Colon (tissue), 2 donors: ENCODE measurements around the gene TGFB3.
"Not testable (repeated sequence)": the region's sequence is repeated elsewhere in the genome, so short reads cannot be mapped to it uniquely, and the experiment has no call there.

Source experiments
- FAIRE-seq: peaks from 2 replicates; lab custom pipeline; 2012; peaks lifted over from hg19 to GRCh38; lab: Jason Lieb, UNC
- donor health status: control.
- donor health status: control.

The TGFB3 gene

DNA sequence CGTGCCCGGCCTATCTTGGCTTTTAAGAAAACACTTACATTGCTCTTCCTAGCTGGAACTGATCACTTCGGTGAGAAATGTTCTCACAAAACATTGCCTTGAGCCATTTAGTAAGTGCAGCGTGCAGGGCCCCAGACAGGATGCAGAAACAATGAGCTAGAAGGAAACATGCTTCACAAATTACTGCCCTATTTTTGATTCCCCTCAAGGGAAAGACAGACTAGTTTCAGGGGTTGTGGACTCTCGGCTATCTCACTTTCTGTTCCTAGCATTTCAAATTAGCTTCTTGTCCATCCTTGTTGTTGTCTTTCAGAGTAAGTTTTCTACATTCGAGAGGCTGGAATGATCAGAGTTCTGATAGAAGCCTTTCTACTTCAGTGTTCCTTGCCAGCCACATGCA, 21.6 kb downstream of the TGFB3 start:
- no peak for FAIRE-seq

DNA sequence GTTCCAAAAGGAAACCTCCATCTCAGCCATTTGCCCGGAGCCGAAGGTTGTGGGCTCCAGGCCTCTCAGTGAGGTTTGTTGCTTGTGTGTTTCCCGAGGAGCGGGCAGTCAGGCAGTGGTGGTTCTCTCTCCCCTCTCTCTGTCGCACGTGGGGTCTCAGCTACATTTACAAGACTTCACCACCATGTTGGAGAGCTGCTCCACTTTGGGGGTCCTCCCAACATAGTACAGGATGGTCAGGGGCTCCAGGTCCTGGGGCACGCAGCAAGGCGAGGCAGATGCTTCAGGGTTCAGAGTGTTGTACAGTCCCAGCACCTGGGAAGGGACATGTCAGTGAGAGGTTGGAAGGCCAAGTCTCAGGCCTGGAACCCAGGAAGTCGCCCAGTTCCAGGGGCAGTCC, 22.8 kb downstream of the TGFB3 start:
- FAIRE-seq = no peak

DNA sequence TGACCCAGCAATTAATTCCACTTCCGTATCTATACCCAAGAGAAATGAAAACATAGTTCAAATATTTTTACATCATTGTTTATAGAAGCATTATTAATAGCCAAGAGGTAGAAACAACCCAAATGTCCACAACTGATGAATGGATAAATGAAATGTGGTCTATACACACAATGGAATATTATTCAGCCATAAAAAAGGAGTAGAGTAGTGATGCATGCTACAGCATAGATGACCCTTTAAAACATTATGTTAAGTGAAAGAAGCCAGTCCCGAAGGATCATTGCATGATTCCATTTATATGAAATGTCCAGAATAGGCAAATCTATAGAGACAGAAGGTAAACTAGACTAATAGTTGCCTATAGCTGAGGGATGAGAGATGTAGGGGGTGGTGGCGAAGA, 29.3 kb downstream of the TGFB3 start:
- no peak for FAIRE-seq

DNA sequence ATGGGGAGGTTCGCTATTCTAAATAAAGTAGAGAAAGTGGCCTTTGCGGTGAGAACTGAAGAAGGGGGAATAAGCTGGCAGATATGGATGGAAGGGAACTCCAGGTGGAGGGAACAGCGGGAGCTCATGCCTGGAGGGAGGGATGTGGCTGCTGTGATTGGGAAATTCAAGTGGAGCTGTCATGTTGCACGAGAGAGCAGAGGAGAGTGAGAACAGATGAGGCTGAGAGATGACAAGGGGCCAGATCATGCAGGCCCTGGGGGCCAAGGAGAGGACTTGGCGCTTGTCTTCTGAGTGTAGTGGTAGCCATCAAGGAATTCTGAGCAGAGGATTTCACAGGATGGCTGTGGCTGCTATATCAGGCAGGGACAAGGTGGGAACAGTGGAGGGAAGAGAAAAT, 35.0 kb downstream of the TGFB3 start:
- no peak for FAIRE-seq

DNA sequence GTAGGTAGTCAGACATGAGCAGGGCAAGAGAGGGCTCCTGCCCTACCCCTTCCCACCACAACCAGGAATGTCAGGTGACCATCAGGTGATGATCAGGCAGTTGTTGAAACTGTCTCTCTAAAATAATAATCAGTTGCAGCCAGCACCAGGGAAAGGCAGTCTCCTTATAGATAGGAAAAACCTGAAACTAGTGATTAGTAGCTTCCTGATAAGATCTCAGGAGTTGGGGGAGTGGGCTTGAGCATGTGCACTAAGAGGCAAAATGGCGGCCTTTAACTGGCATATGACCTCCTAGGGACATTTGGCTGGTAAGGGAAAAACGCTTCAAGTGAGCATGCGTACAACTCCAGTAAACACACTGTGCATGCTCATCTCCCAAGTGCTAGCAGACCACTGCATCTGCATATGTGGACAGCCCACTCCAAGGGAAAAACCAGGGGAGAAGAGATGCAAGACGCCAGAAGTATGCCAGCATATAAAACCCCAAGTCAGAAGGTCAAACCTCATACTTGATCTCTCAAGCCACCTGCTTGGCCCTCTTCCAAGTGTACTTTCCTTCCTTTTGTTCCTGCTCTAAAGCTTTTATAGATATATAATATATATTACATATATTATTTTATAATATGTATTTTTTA, 37.1 kb downstream of the TGFB3 start:
- FAIRE-seq = no peak

DNA sequence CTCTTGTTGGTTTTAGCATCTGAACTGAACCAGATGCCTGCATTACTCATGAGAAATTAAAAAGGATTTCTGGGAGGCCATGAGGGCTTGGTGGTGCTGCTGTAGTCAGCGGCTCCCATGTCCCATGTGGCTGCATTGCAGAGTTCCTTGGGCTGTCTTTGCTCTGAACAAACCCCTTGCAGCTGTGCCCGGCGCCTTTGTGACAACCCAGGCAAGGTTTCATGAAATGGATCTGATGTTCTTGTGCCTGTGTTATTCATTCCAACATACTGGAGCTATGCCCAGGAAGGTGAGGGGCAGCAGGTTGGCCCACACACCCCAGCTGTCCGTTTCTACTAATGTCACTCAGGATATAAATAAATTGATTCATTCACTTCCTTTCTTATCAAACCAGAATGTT, 40.8 kb downstream of the TGFB3 start:
- no peak for FAIRE-seq

DNA sequence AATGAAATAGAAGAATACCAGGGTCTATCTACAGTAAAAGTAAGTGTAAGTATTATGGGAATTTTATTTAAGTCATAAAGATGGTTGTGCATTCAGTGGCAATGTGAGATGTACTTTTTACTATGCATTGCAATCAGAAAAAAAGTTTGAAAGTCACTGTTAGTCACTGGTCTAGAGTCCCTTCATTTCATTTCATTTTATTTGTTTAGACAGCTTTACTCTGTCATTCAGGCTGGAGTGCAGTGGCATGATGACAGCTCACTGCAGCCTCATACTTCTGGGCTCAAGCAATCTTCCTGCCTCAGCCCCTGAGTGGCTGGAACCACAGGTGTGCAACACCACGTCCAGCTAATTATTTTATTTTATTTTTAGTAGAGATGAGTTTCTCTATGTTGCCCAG, 42.6 kb downstream of the TGFB3 start:
- FAIRE-seq = no peak

DNA sequence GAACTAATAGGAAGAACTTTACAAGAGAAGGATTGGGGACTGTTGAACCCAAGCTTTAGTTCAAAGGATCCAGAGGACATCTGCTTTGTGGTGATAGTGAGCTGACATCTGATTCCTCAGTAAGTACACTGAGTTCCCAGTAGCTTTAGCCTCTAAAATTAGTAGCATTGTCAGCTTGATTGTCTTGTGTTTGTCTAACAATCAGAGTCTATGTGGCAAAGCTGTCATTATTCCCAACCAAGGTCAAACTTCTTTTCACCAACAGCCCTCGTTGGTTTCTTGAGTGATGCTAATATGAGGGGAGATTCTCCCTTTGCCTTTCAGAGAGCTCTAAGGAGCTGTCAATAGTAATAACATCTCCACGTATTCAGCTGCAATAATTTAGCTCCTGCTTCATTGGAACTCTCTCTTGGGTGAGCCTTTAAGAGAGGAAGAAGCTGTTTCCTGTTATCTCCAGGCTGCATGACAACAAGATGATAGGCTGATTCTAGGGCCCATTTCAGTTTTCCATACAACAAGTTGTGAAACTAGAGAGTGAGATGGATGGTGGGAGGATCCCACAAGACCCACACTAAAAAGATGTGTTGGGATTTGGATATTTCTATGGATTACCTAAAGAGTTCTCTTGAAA, 46.7 kb downstream of the TGFB3 start:
- FAIRE-seq = no peak

DNA sequence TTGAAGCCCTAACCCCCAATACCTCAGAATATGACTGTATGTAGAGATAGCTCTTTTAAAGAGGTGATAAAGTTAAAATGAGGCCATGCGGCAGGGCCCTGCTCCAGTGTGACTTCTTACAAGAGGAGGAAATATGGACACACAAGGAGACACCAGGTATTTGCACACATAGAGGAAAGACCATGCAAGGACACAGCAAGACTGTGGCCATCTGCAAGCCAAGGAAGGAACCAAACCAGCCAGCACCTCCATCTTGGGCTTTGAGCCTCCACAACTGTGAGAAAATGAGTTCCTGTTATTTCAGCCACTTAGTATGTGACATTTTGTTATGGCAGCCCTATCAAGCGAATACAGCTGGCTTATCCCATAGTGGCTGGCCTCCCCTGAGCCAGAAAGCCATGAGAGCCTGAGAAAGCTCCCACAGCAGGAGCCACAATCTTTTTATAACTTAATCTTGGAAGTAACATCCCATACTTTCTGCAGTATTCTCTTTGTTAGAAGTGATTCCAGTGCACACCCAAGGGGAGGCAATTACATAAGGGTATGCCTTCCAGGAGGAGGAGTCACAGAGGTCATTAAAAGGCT, 48.0 kb downstream of the TGFB3 start:
- FAIRE-seq = no peak

DNA sequence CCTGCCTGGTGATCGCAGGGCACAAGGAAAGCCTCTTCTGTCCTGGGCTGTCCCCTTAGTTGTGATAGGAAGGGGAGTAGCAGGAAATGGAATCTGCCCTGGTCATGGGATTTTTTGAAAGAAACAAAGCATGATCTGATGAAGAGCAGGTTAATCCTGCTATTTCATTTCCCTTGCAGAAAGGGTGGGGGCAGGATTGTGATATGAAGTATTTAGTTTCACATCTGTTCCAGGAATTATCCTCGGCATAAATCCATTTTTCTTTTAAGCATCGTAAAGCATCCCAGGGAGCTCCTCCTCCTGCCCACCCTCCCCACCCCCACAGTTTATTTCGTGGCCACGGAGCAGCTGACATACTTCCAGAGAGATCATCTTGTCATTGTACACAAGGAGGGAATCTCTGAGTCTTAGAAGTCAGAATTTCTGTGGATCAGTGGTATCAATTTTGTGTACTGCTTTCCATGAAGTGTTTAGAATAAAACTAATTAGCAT, 53.1 kb downstream of the TGFB3 start:
- FAIRE-seq = no peak

DNA sequence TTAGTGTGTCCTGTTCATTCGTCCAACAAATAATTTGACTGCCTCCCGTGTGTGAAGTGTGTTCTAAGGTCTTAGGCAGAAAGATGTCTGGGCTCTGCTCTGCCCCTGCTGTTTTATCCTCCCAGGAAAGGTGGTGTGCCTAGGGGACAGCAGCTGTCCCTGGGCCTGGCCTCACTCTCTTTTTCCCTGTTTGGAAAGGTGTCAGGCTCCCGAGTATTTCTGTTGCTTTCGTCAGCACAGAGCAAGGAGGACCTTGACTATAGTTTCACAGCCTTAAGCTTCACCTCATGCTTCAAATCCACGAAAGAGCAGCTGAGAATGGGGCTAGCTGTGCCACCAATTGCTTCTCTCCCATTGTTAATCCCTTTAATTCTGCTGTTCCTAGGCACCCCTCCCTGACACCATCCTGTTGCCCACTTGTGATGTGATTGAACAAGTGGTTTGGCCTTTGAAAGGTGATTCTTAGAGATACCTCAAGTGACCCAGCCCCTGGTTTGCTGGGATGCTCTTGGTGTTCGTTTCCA, 54.2 kb downstream of the TGFB3 start:
- FAIRE-seq = no peak

DNA sequence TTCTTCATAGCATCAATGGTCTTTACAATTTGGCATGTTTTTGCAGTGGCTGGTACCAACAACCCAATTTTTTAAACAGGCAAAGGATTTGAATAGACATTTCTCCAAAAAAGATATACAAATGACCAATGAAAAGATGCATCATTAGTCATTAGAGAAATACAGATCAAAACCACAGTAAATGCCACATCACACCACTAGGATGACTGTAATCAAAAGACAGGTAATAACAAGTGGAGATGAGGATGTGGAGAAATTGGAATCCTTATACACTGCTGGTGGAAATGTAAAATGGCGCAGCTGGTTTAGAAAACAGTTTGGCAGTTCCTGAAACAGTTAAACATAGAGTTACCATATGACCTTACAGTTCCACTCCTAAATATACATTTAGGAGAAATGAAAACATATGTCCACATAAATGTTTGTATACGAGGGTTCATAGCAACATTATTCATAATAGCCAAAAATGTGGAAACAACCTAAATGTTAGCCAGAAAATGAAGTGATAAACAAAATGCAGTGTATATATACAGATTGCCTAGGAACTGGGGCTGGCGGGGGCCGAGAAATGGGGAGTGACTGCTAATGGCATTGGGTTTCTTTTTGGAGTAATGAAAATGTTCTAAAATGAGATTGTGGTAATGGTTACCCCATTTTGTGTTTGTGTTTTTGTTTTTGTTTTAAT, 55.2 kb downstream of the TGFB3 start:
- no peak for FAIRE-seq

DNA sequence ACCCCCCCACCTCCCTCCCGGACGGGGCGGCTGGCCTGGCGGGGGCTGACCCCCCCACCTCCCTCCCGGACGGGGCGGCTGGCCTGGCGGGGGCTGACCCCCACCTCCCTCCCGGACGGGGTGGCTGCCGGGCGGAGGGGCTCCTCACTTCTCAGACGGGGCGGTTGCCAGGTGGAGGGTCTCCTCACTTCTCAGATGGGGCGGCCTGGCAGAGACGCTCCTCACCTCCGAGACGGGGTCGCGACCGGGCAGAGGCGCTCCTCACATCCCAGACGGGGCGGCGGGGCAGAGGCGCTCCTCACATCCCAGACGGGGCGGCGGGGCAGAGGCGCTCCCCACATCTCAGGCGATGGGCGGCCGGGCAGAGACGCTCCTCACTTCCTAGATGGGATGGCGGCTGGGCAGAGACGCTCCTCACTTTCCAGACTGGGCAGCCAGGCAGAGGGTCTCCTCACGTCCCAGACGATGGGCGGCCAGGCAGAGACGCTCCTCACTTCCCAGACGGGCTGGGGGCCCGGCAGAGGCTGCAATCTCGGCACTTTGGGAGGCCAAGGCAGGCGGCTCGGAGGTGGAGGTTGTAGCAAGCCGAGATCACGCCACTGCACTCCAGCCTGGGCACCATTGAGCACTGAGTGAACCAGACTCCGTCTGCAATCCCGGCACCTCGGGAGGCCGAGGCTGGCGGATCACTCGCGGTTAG, 56.5 kb downstream of the TGFB3 start:
- FAIRE-seq = not testable (repeated sequence)

DNA sequence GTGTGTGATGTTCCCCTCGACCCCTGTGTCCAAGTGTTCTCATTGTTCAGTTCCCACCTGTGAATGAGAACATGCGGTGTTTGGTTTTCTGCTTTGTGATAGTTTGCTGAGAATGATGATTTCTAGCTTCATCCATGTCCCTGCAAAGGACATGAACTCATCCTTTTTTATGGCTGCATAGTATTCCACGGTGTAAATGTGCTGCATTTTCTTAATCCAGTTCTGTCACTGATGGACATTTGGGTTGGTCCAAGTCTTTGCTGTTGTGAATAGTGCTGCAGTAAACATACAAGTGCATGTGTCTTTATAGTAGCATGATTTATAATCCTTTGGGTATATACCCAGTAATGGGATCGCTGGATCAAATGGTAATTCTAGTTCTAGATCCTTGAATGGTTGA, 61.4 kb downstream of the TGFB3 start:
- not testable (repeated sequence) for FAIRE-seq

DNA sequence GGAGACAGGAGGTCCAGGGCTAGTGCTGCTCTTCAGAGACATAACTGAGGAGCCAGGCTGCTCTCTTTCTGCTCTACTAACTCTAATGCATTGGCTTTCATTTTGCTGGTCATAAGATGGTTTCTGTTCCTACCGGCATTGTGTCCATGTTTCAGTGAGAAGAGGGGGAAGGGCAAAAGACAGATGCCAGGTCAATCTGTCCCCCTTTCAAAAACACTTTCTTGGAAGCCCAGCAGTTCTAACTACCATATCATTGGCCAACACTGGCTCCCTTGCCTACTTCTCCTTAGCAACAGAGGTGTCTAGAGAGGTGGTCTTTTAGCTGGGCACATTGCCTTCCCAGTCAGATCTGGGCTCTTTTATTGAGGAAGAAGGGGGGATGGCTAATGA, 63.9 kb downstream of the TGFB3 start:
- FAIRE-seq = no peak

DNA sequence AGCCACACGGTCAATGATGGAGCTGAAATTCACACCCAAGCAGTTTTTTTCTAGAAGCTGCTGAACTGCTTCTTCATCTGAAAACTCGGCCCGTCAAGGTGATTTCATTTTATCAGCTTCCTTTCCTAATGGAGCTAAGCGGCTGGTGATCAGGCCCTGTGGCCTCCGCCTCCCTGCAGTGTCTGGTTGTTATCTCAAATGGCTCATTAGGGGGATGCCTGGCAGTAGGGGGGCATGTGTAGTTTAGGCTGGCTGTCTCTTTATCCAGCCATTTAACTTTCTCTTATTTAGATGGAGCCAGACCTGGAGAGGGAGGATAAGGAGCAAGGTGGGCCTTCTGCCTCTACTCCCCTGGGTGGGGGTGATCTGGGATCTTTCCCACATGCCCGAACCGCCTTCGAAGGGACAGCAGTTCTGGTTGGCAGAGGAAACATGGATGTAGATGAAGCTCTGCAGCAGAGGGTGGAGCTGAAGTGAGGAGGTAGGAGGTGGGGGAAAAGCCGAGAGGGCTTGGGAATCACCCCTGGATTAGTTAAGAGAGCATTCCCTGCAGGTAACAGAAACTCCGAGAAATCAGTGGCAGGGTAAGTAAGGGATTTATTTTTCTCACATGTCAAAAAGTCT, 64.4 kb downstream of the TGFB3 start:
- FAIRE-seq = no peak

DNA sequence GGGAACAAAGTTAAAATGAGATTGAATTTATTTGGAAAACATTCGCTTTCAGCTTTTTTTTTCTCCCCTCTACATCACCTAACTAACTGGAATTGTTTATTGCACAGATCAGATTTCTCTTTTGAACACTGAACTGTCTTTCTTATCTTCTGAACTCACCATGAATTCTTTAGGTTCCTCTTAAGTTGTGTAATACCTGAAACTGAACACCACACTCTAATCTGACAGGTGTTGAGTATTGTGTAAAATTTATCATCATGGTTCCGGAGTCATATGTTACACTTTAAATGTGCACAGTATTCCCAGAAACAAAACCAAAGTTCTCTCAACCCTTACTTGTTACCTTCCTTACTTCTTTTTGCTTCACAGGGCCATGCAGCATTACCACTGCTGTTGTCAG, 66.8 kb downstream of the TGFB3 start:
- no peak for FAIRE-seq

DNA sequence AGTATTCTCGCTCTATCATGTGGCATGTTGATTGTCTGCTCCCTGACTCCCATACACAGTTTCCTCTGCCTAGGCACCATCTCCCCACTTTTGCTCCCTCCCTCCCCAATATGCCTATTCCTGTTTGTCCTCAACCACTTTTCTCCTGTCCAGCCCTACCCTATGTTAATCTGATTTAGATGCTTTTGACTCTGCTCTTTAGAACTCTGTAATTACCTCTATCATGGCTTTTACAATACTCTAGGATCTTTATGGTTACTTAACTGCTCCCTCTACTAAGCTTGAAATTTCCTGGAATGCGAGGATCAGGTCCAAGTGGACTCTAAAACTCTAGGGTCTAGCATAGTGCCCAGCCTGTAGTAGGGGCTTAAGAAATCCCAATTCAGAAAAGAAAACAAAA, 68.6 kb downstream of the TGFB3 start:
- FAIRE-seq = no peak

DNA sequence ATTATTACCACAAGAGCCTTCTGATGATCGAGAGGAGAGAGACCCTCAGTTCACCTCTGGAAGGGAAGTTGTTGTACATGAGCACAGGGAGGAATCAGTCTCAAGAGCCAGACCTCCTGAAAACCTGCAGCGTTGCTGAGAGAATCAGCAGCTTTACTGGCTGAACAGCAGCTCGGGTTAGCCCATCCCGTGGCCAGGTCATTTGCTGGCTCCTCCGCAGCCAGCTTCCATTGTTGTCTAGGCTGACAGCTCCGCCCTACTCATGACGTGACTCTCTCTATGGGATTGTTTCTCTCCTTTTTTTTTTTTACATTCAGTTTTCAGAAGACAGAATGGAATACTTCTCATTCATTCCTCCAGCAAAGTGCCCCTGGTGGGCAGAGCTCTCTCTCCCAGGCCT, 69.9 kb downstream of the TGFB3 start:
- FAIRE-seq = no peak

DNA sequence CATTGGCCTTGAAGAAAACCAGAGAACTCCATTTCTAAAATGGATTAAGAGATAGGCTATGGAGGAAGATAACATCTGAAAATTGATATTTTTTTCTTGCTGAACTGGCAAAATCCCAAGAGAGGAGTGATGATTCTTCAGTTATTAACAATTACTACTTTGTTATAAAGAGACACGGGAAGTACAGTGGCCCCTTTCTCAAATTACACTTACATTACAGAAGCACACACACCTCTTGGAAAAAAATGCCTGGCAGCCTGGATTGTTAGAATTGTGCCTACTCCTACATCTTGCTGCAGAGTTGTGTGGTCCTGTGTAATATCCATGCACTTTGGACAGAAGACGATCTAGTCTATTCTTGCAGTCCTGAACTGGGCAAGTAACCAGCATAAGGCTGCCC, 71.7 kb downstream of the TGFB3 start:
- FAIRE-seq = no peak

DNA sequence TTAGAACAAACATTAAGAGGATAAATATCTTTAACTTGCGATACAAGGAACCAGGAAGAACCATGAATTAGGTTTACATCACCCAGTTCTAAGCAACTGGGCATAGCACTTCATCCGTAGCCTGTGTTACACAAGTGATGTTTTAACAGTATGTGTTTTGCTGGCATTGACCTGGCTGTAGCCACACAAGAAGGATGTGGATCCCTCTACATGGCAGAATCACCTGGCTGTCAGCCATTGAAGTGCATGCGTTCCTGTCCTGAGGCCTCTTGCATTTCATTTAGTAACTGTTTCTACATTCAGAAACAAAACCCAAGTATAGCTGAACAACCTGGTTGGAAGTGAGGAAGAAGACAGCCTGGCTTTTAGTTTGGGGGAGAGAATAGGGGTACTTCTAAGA, 72.2 kb downstream of the TGFB3 start:
- no peak for FAIRE-seq
